GM21526 (cell line): ENCODE results near the gene UNC5C.

Experiments used
- ATAC-seq: cut with Tn5 transposase; IDR thresholded peaks from one replicate; pipeline ENCODE4 v1.9.1; 2021; ENCODE audit warnings: moderate library complexity; ENCODE audit not compliant: unreplicated experiment, low FRiP score

Gene UNC5C

DNA sequence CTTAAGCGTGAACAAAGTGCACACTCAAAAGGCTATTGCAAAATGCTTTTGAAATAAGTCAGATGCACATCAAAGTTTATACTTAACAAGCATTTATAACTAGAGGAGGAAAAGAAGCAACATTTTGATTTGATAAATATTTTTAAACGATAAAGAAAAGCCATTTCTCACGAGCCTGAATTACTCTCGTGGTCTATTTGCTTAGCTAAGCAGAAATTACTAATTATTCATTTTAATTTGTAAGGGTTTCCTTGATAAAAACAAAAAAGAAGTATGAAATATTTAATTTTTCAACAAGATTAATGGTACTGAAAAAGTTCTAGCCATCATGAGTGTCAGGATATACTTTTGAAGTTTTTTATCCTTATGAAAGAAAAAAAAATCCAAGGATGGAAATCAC, 78.2 kb downstream of the UNC5C start:
- ATAC-seq, result no peak

DNA sequence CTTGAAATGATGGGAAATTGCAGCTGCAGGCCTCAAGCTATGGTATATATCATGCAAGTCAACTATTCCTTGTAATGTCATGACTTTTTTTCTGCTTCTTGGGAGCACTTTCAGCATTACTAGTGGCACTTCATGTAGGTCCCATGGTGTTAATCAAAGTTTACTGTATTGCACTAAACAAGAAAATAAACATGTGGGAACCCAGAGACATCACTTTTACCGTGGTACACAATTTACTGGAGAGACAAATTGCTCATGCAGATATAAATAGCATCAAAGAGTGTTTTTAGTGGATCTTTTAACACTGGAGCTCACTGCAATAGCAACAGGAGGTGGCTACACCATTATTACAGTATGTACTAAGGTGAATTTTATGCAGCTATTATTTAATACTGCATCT, 79.2 kb downstream of the UNC5C start:
- ATAC-seq, result no peak

DNA sequence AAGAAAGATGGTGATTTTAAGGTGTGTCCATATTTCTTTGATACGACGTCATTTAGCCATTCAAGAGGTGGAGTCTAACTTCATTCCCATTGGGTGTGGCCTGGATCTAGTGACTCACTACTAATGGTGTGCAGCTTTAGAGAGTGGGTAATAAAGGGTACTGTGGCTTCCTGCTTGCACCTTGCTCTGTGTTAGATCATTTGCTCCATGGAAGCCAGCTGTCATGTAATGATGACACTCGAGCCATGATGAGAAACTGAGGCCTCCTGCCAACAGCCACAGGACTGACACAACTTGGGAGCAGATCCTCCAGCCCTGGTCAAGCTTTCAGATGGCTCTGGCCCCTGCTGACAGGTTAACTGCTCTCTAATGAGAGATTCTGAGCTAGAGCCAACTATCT, 82.0 kb downstream of the UNC5C start:
- no peak for ATAC-seq

DNA sequence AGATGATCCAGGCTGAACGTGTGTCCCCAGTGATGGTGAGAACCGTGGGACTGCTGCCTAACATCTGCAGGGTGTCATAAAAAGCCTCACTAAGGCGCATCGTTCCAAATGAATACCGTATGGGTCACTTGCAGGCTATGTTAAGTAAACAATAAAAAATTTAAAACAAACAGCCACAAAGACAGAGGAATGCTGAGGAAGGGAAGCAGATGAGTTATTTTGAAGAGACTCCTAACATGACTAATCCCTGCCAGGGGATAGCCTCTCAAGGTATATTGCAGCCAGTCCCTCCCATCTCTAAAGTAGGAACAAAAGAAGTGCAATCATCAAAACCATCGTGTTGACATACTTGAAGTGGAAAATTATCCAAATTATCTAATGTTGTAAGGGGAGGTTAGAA, 83.8 kb downstream of the UNC5C start:
- ATAC-seq, result no peak

DNA sequence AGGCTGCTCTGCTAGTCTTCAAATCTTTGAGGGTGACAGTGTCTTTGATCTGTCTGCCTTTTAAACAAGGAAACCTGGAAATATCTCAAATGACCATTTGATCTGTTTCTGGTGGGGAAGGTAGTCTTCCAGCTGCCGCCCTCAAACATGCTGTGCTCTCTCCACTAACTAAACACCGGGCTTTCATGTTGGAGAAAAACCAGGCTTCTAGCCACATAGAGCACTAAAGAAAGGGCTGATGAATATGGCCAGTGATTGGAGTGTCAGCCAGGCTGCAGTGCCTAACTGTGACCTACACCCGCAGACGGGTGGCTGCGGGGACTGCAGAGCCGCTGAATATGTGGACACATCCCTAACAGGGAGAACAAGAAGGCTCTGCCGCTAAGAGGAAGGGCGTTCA, 85.9 kb downstream of the UNC5C start:
- no peak for ATAC-seq

DNA sequence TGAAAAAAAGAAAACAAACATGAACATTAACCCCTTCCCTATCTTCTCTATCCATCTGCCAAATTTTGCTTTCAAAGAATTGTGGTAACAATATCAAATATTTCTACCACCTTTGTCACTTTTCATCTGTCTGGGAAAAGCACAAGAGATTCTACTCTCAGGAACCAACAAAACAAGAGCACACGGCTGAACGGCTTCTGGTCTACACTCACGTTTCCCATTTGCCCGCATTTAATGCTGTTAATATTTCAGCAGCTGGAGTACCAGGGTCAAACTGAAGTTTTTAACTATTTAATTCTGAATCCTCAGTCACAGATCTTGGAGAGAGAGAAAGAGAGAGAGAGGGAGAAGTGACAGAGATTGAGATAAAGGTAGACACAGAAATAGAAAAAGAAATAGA, 91.4 kb downstream of the UNC5C start:
- no peak for ATAC-seq

DNA sequence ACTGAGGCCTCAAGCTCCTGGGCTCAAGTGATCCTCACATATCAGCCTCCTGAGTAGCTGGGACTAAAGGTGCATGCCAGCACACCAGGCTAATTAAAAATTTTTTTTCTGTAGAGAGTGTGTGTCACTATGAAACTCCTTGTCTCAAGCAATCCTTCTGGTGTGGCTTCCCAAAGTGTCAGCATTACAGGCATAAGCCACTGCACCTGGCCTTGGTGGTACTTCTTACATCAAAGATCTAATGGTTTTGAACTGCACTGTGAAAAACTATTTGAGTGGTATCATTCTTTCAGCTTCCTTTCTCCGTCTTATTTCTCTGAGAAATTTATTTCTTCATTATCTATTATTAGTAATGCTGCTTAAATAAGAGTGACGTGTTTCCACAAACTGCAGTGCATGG, 98.5 kb downstream of the UNC5C start:
- no peak for ATAC-seq

DNA sequence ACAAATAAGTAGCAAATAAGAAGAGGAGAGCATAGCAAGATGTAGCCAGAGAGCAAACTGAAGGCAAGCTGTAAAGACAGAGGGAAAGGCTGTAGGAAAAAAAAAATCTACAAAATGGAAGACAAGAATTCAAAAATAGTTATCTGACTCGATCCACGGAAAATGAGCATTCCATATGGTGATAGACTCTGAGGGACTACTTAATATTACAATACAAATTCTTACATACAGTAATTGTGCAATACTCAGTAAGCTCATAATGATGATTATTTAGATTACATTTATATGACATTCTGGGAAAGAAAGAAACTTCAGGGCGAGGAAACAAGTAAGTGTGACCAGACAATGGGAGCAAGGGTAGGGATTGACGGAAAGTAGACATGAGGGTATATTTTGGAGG, 102.6 kb downstream of the UNC5C start:
- no peak for ATAC-seq

DNA sequence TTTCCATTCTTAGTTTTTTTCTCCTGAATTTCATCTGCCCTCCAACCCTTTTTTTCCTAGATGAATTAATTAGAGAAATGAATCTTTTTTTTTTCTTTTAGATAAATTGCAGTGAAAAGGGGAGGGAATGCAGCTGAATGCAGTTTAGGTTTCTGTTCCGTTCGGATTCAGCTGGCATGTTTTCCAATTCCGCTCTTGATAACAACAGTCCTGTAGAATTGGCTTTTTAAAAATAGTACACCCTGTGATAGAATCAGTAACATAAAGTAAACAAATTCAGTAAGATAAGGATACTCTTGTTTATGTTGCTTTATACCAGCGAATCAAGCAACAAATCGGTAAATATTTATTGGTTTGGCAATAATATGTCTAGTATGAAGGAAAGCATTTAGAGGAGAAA, 103.5 kb downstream of the UNC5C start:
- ATAC-seq, result no peak

DNA sequence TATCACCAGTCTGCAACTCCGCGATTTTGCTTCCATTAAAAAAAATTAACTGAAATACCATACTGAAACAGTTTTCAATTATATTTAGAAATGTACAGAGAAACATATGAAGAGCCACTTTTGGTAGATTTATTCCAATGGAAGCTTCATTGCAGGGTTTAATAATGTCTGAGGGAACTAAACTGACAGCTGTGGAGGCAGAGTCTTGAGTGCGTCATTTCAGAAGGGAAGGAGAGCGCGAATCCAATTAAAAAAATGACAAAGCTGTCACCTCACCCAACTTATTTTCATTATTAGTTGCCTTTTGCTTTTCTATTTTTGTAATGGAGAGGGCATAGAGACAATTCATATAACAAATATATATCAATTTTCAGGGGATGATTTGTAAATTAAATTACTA, 104.0 kb downstream of the UNC5C start:
- no peak for ATAC-seq

DNA sequence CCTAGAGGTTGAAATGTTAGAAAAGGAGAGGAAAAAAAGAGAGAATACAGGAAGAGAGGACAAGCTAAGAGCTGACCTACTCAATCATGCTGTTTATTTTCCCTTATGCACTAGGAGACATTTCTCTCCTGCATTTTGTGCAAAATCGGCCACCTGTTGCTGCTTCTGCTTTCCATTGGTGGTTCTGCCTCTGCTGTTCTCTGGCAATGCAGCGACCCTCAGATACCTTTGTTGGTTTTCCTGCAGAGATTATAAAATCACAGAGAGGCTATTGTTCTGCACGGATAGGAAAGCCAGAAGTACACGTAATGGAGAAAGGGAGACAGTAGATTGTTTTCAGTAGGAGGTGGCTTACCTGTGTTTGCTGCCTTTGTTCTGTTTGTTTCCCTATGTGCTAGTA, 108.9 kb downstream of the UNC5C start:
- no peak for ATAC-seq

DNA sequence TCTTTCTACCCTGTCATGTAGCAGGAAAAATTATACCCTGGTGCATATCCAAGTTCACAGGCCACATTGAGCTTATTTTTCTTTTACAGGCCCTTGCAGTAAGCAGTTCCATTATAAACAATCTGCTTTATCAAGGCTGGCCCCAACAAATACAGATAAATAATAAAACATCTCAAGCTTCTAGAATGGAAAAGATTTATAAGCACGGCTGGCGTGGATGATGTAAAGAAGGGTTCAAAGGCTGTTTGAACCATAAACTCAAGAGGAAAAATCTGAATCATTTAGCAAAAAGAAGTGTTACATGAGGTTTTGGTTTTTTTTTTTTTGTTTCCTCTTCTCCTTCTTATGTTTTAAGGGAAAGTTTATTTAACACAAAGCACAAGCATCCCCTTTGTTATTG, 109.7 kb downstream of the UNC5C start:
- no peak for ATAC-seq

DNA sequence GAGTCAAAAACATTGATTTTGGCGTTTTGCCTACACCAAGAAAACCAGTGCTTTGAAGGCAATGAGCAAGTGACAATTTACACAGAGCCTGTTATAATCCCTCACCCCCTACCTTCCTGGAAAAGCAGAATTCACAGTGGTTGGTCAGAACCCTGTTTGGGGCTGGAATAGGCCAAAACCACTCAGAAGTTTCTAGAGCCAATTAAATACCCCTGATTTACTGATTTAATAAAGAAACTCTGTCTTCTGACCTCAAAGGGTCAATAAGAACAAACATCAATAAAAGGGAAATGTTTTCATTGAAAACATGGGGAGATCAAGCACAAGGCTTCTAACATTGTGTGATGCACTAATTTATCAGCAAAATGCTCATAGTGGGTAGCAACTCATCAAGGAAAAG, 116.3 kb downstream of the UNC5C start:
- no peak for ATAC-seq

DNA sequence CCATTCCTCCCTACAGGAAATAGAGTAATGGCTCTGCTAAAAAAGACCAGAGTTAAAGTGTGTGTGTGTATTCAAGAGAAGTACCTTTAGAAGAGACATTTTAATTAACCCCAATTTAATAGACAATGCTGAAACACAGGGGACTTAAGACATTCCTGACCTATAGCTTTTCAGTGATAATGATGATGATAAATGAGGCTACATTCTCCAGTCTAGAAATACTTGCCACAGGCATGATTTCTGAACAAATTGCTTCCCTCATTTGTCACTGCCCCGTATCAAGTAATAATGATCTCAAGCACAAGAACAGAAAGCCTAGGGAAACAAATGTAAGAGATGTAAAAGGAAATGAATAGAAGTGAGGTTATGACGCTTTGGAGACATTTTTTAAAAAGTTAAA, 117.1 kb downstream of the UNC5C start:
- ATAC-seq, result no peak

DNA sequence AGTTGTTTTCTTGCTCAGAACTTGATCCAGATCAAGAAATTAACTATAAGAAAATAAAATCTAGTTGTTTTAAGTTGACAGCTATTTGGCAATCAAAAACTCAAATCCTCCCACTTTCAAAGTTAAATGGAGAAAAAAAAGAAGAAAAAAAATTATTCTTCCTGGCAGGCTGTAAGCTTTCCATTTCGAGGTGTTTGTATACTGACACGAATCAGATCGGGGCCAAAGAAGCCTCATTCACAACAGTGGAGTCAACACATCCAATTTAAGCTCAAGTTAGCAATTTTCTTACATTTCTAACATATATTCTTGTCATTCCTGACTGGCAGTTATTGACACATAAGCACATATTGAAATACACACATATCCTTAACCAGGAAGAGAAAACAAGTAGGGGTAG, 119.4 kb downstream of the UNC5C start:
- ATAC-seq, result no peak

DNA sequence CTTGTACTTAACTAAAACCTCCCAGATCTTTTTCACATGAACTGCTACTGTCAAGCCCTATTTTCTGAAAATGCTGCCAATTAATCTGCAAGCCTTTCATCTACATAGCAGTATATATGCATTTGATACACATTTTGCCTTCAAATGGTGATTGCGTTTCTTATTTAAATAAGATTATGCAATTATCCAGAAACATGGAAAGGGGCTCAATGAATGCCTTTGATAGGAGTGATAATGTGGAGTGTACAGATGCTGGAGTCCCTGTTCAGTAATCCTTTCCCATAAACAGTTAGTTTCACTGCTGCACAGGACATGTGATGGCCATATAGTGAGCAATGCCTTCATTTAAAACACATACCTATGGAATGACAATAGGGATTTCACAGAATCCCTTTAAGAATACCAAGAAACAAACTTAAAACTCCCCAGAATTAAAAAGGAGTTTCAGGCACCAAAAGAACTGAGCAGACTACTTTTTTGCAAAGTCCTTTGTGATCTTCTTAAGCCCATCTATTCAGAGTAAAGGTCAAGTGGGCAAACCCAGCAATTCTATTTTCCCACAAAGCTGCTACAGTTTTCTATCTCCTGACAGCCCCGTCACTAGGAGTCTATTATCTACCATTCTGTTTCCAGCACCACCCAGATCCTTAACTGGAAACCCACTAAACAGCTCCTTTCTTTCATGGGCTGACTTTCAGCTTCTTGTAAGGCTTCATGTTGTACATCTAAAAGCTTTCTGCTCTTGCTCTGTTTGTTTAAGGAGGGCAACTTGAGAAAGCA, 120.3 kb downstream of the UNC5C start:
- no peak for ATAC-seq

DNA sequence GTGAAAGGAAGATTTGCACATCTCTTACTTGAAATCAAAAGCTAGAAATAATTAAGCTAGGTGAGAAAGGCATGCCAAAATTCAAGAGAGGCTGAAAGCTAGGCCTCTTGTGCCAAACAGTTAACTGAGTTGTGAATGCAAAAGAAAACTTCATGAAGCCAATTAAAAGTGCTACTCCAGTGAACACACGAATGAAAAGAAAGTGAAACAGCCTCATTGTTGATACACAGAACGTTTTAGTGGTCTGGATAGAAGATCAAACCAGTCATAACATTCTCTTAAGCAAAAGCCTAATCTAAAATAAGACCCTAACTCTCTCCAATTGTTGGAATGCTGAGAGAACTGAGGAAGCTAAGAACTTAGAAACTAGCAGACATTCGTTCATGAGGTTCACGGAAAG, 122.3 kb downstream of the UNC5C start:
- ATAC-seq, result no peak

DNA sequence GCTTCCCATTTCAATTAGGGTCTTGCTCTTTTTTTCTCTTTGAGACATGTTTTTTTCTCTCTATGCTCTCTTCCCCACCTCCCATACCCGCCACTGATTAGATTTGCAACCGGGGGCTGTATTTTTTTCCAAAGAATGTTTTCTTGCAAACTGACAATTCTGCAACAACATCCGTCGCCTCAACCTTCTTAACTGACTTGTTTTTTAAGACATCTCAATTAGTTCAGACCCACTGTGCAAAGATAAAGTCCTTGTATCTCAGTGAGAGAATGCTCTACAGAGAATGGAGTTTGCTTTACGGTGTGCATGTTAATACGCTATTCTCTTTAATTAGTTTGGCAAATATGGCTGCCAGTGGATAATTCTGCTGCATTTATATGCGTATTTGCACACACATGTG, 126.3 kb downstream of the UNC5C start:
- ATAC-seq, result no peak

DNA sequence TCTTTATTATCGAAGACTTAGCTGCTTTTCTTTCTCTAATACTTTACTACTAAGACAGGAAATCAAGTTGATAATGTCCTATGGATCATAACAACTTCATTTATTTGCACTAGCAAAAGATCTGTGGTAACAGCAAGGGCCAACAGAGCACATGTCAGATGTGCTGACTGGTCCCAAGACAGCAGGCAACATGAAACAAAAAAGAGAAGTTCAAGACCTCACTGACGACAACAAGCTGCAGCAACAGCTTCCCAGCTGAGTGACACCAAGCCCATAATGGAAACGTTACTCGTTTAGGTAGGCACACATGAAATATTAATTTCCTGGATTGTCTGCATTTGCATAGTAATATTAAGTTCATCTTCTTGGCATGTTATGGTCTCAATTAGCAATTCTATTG, 126.9 kb downstream of the UNC5C start:
- no peak for ATAC-seq

DNA sequence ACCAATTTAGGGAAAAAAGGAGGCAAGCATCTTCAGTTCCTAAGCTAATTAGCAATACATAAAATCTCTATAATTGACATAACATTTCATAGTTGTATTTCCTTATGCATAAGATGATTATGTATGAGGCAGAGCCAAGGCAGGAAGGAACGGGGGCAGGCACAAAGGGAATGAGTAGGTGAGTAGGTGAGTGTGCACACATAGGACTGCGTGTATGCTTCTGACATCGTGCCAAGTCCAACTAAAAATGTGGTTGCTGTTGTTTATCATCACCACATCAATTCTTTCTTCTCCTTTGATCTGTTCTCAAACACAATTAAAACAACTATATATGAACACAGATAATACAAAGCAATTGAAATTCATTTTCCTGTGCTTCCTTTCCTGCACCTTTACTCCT, 131.2 kb downstream of the UNC5C start:
- ATAC-seq, result no peak

DNA sequence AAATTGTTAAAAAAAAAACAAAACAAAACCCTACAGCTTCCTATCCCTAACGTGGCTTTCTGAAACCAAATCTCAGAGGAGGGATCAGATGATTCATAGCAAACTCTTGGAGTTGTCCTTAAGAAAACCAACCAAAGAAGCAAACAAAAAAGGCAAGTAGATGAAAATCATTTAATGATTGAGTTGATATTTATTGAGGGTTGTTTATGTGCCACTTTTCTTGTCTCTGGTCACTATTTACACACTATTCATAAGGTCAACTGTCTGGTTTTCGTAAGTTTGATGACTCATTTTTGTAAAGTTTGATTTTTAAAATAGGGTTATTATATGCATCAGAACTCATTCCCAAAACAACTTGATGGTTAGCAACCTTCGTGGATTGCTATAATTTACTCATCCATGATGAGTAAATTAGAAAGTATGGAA, 133.4 kb downstream of the UNC5C start:
- ATAC-seq, result no peak

DNA sequence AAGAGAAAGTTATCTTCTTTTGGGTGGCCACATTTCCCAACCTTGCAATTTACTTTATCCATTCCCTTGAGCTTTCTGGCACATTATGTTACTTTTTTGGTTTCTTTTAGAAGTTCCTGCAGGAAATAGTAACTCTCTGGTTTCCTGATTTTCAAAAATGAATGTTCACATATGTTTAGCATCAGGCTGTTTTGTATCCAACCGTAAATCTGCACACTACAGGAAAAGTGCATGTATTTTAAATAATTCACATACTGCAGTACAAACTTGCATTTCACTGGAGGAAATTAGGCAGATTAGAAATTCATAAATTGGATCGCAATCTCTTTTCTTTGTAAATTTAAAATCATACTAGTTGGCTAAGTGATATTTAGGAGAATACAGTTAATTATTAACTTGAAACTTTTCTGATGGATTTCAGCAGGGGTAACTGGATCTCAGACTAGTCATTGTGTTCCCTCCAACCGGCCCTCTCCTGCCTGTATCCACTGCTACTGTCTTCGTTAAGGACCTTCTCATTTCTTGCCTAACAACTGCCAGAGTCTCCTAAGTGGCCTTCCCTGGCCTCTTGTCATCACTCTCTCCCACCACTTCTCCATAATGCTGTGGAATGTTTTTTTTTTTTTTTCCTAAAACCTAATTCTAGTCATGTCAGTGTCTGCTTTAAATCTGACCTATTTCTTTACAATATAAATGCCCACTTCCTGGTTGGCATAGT, 137.2 kb downstream of the UNC5C start:
- no peak for ATAC-seq
